Measurements from ENCODE around the gene SNX5. TPM values are rescaled to one million over a fixed set of nuclear protein-coding genes. Genes with fewer than 3 reads are reported as not detected.

The SNX5 gene
- total RNA-seq, 2 experiments from 2014 or later = 58.3 to 60.3 TPM

GRCh38 chr20:17928633-17929311, 39.8 kb downstream of the SNX5 start:
- no peak for TF ChIP-seq CTCF (IDR thresholded peaks at IDR 0.05)
- CTCF ChIA-PET = no interaction called here
- Mint-ChIP-seq H3K27me3 (peaks cover 10% of the 10 kb centered on the region), H3K9me3 (no peaks in the 10 kb centered on the region), H3K4me1 (ENCODE audit: low read depth) (no peaks in the 10 kb centered on the region), H3K27ac (no peak overlapping the region), H3K4me3 (no peak overlapping the region), H3K36me3 (ENCODE audit: low read depth) (no peaks in the 10 kb centered on the region)
- H3K4me1 ChIP-seq (ENCODE audit: insufficient read depth, low read length) = no peaks in the 10 kb centered on the region
- intact Hi-C loops (cut with DNase I, micrococcal nuclease) = no loop called here
- H3K27ac ChIP-seq (ENCODE audit: low read depth in 1 of 2, low read length in 2 of 2) = no peak overlapping the region
- POLR2A ChIA-PET = no interaction called here
- no peak overlapping the region for H3K4me3 ChIP-seq (ENCODE audit: low read length)
- H3K27me3 ChIP-seq (ENCODE audit: control insufficient read depth in 1 of 2, insufficient read depth in 2 of 2, low read length in 2 of 2) = no peaks in the 10 kb centered on the region
- H3K9me3 ChIP-seq (ENCODE audit: control insufficient read depth in 1 of 2, insufficient read depth in 1 of 2, low read length in 2 of 2) = peaks cover 0 to 7% of the 10 kb centered on the region in 2 experiments
- ATAC-seq (ENCODE audit: poor library complexity) = no peak
- H3K36me3 ChIP-seq (ENCODE audit: insufficient read depth, low read length) = no peaks in the 10 kb centered on the region
- no peak for DNase-seq

DNA sequence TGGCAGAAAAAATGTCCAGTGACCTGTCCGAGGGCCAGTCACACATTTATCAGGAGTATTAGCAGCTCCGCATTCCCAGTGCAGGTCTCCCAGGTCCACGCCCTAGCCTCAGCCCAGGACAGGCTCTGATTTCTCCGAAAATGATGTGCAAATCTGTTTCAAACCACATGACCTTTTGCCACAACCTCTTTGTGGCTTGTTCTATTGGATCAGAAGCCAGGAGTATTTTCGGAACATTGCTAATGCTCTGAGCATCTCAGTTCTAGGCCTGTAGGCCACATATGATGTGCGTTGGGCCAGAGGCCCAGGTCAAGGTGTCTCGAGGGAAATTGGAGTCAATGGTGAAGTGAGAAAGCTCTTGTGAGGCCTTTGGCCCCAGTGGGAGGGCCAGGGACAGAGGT, 40.4 kb downstream of the SNX5 start:
- H3K36me3 ChIP-seq (ENCODE audit: insufficient read depth, low read length) = no peaks in the 10 kb centered on the region
- H3K9me3 Mint-ChIP-seq = no peaks in the 10 kb centered on the region
- no peak overlapping the region for H3K27ac Mint-ChIP-seq
- H3K9me3 ChIP-seq (ENCODE audit: control insufficient read depth in 1 of 2, insufficient read depth in 1 of 2, low read length in 2 of 2) = peaks cover 0 to 7% of the 10 kb centered on the region in 2 experiments
- POLR2A ChIA-PET = no interaction called here
- intact Hi-C loops (cut with DNase I, micrococcal nuclease) = no loop called here
- no peak overlapping the region for H3K4me3 Mint-ChIP-seq
- no peaks in the 10 kb centered on the region for H3K4me1 ChIP-seq (ENCODE audit: insufficient read depth, low read length)
- ATAC-seq (ENCODE audit: poor library complexity) = no peak
- no peaks in the 10 kb centered on the region for H3K27me3 ChIP-seq (ENCODE audit: control insufficient read depth in 1 of 2, insufficient read depth in 2 of 2, low read length in 2 of 2)
- H3K4me3 ChIP-seq (ENCODE audit: low read length) = no peak overlapping the region
- CTCF ChIA-PET = no interaction called here
- H3K27ac ChIP-seq (ENCODE audit: low read depth in 1 of 2, low read length in 2 of 2) = no peak overlapping the region
- TF ChIP-seq CTCF (IDR thresholded peaks at IDR 0.05) = no peak
- no peak for DNase-seq
- H3K4me1 Mint-ChIP-seq (ENCODE audit: low read depth) = no peaks in the 10 kb centered on the region
- no peaks in the 10 kb centered on the region for H3K36me3 Mint-ChIP-seq (ENCODE audit: low read depth)
- peaks cover 10% of the 10 kb centered on the region for H3K27me3 Mint-ChIP-seq

DNA sequence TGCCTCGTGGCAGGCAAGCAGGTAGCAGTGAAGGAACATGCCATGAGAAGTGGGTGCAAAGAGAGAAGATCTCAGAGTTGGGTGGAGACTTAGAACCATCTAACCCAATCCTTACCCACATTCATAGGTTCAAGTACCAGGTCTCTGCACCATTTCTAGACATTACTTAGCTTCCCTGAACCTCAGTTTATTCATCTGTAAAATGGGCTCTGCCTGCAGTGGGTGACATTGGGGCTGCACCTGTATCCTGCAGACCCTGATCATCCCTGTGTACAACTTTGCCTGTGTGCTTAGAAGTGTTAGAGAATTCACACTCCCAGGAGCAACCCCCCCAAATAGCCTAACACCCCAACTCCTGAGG, 42.7 kb downstream of the SNX5 start:
- H3K4me3 Mint-ChIP-seq = no peak overlapping the region
- ChIA-PET POLR2A (no interaction called here), CTCF (no interaction called here)
- no peaks in the 10 kb centered on the region for H3K9me3 ChIP-seq (ENCODE audit: control insufficient read depth in 1 of 2, insufficient read depth in 1 of 2, low read length in 2 of 2)
- H3K36me3 Mint-ChIP-seq (ENCODE audit: low read depth) = no peaks in the 10 kb centered on the region
- ATAC-seq (ENCODE audit: poor library complexity) = no peak
- TF ChIP-seq CTCF (IDR thresholded peaks at IDR 0.05) = no peak
- no peak for DNase-seq
- H3K27ac ChIP-seq (ENCODE audit: low read depth in 1 of 2, low read length in 2 of 2) = no peak overlapping the region
- H3K36me3 ChIP-seq (ENCODE audit: insufficient read depth, low read length) = no peaks in the 10 kb centered on the region
- no peaks in the 10 kb centered on the region for H3K9me3 Mint-ChIP-seq
- H3K27me3 Mint-ChIP-seq = peaks cover 10% of the 10 kb centered on the region
- no peak overlapping the region for H3K4me3 ChIP-seq (ENCODE audit: low read length)
- H3K27ac Mint-ChIP-seq = no peak overlapping the region
- no peaks in the 10 kb centered on the region for H3K4me1 ChIP-seq (ENCODE audit: insufficient read depth, low read length)
- no peaks in the 10 kb centered on the region for H3K4me1 Mint-ChIP-seq (ENCODE audit: low read depth)
- intact Hi-C loops (cut with DNase I, micrococcal nuclease) = no loop called here
- H3K27me3 ChIP-seq (ENCODE audit: control insufficient read depth in 1 of 2, insufficient read depth in 2 of 2, low read length in 2 of 2) = no peaks in the 10 kb centered on the region
